ENCODE measurements around the gene GDF3.
A peak's percentile ranks its signal among the peaks of the same experiment; 100 is the strongest.
"Not testable (repeated sequence)": the region's sequence is repeated elsewhere in the genome, so short reads cannot be mapped to it uniquely, and the experiment has no call there.

GDF3 gene

GRCh38 chr12:7666595-7666994, 29.0 kb downstream of the GDF3 start:
- no peak for DNase-seq

- DNase-seq, result peak; percentile 9
These were observed 33.8 kb downstream of the GDF3 start for GRCh38 chr12:7661741-7662140.

- no peak for DNase-seq
These were observed 39.5 kb downstream of the GDF3 start for GRCh38 chr12:7656121-7656520.

- no peak for DNase-seq
These were observed 45.5 kb downstream of the GDF3 start for GRCh38 chr12:7650091-7650490.

GRCh38 chr12:7647071-7647470, 48.5 kb downstream of the GDF3 start:
- DNase-seq, result no peak

GRCh38 chr12:7646178-7646475, 49.4 kb downstream of the GDF3 start:
- DNase-seq, result no peak

- peak; percentile 42 for DNase-seq
These were observed 50.0 kb downstream of the GDF3 start for GRCh38 chr12:7645395-7646177.

GRCh38 chr12:7642876-7643309, 52.7 kb downstream of the GDF3 start:
- peak; percentile 52 for DNase-seq

GRCh38 chr12:7642287-7642686, 53.3 kb downstream of the GDF3 start:
- no peak for DNase-seq

- DNase-seq, result not testable (repeated sequence)
These were observed 55.2 kb downstream of the GDF3 start for GRCh38 chr12:7640123-7640995.
